ENCODE results near the gene CRPPA. TPM values are rescaled to one million over a fixed set of nuclear protein-coding genes. Genes with fewer than 3 reads are reported as not detected.

Gene CRPPA
- total RNA-seq, 1 experiment from 2014 or later, result 1.6 TPM

GRCh38 chr7:16395121-16395520 lies 26.2 kb downstream of the CRPPA start:
- Histone ChIP-seq H3K4me3 (replicated peaks in 1 of 2; ENCODE audit: low read depth in 1 of 2, low read length in 2 of 2) (no peak overlapping the region), H3K4me1 (ENCODE audit: control insufficient read depth in 1 of 2, insufficient read depth in 2 of 2, low read length in 2 of 2) (no peaks in the 10 kb centered on the region), H2AFZ (ENCODE audit: low read depth, low read length, poor library complexity, severe bottlenecking) (no peak overlapping the region), H3K9me3 (ENCODE audit: control insufficient read depth in 1 of 2, insufficient read depth in 1 of 2, low read depth in 1 of 2, low read length in 2 of 2) (peaks cover 0 to 38% of the 10 kb centered on the region in 2 experiments; a peak in 1 of 4 replicates), H3K4me2 (ENCODE audit: low read length) (no peak overlapping the region), H3K27ac (ENCODE audit: low read depth, low read length) (no peak overlapping the region), H3K79me2 (ENCODE audit: insufficient read depth, low read length) (no peaks in the 10 kb centered on the region), H3K9ac (ENCODE audit: low read length) (no peak overlapping the region), H3K27me3 (ENCODE audit: insufficient read depth, low read length) (no peaks in the 10 kb centered on the region), H4K20me1 (ENCODE audit: insufficient read depth) (no peaks in the 10 kb centered on the region), H3K9me2 (ENCODE audit: insufficient read depth) (no peaks in the 10 kb centered on the region), H3K36me3 (ENCODE audit: control insufficient read depth in 1 of 2, insufficient read depth in 2 of 2, low read length in 2 of 2) (peaks cover 0 to 3% of the 10 kb centered on the region in 2 experiments; a peak in 1 of 4 replicates)
- intact Hi-C loops (cut with micrococcal nuclease), result no loop called here
- BruUV-seq (replicated peaks), result no TSS peak
- ChIA-PET CTCF (no interaction called here), POLR2A (no interaction called here), RAD21 (ENCODE audit: low non-redundant PET in 1 of 2, low total read pairs in 2 of 2, uncharacterized antibody in 2 of 2, unreplicated experiment in 2 of 2) (no interaction called here)
- TF ChIP-seq EZH2 (IDR thresholded peaks at IDR 0.05) (no peak), CTCF (IDR thresholded peaks at IDR 0.05 in 2 of 3, conservative IDR thresholded peaks at IDR 0.05 in 1 of 3; ENCODE audit: borderline replicate concordance in 1 of 3, insufficient read depth in 1 of 3, low read depth in 2 of 3, low read length in 2 of 3) (no peak), MAX (IDR thresholded peaks at IDR 0.05) (no peak)
- ATAC-seq (no peak), DNase-seq (ENCODE audit: low read depth, low spot score) (no peak)

GRCh38 chr7:16393862-16394422 lies 27.4 kb downstream of the CRPPA start:
- H3K79me2 ChIP-seq (ENCODE audit: insufficient read depth, low read length), result no peaks in the 10 kb centered on the region
- ChIA-PET CTCF (no interaction called here), RAD21 (ENCODE audit: low non-redundant PET in 1 of 2, low total read pairs in 2 of 2, uncharacterized antibody in 2 of 2, unreplicated experiment in 2 of 2) (no interaction called here), POLR2A (no interaction called here)
- no TSS peak for BruUV-seq (replicated peaks)
- peaks cover 0 to 26% of the 10 kb centered on the region in 2 experiments; a peak in 1 of 4 replicates for H3K9me3 ChIP-seq (ENCODE audit: control insufficient read depth in 1 of 2, insufficient read depth in 1 of 2, low read depth in 1 of 2, low read length in 2 of 2)
- H3K4me1 ChIP-seq (ENCODE audit: control insufficient read depth in 1 of 2, insufficient read depth in 2 of 2, low read length in 2 of 2), result no peaks in the 10 kb centered on the region
- H3K27ac ChIP-seq (ENCODE audit: low read depth, low read length), result no peak overlapping the region
- no peak overlapping the region for H2AFZ ChIP-seq (ENCODE audit: low read depth, low read length, poor library complexity, severe bottlenecking)
- ATAC-seq (no peak), DNase-seq (ENCODE audit: low read depth, low spot score) (no peak)
- H3K4me3 ChIP-seq (replicated peaks in 1 of 2; ENCODE audit: low read depth in 1 of 2, low read length in 2 of 2), result no peak overlapping the region
- H3K27me3 ChIP-seq (ENCODE audit: insufficient read depth, low read length), result no peaks in the 10 kb centered on the region
- TF ChIP-seq POLR2A (IDR thresholded peaks at IDR 0.05; ENCODE audit: borderline replicate concordance, extremely low read depth, insufficient read depth, insufficient read length) (no peak), EZH2 (IDR thresholded peaks at IDR 0.05) (no peak), ELF1 (IDR thresholded peaks at IDR 0.05; ENCODE audit: borderline replicate concordance, low read depth) (no peak), CEBPB (IDR thresholded peaks at IDR 0.05; ENCODE audit: low read depth) (no peak), RAD21 (IDR thresholded peaks at IDR 0.05; ENCODE audit: low read depth) (no peak), ZFX (IDR thresholded peaks at IDR 0.05) (no peak), ZNF274 (IDR thresholded peaks at IDR 0.05; ENCODE audit: low read depth, low read length) (no peak), POLR2AphosphoS5 (IDR thresholded peaks at IDR 0.05; ENCODE audit: low read depth, low read length) (no peak)
- H4K20me1 ChIP-seq (ENCODE audit: insufficient read depth), result no peaks in the 10 kb centered on the region
- H3K9me2 ChIP-seq (ENCODE audit: insufficient read depth), result no peaks in the 10 kb centered on the region
- H3K36me3 ChIP-seq (ENCODE audit: control insufficient read depth in 1 of 2, insufficient read depth in 2 of 2, low read length in 2 of 2), result peaks cover 0 to 3% of the 10 kb centered on the region in 2 experiments; a peak in 1 of 4 replicates
- intact Hi-C loops (cut with micrococcal nuclease), result no loop called here
- no peak overlapping the region for H3K4me2 ChIP-seq (ENCODE audit: low read length)
- H3K9ac ChIP-seq (ENCODE audit: low read length), result no peak overlapping the region

Data from HCT116 (cell line).